Uterus (tissue), 4 donors: ENCODE measurements around the gene SNRNP70. TPM values are rescaled to one million over a fixed set of nuclear protein-coding genes. Genes with fewer than 3 reads are reported as not detected.

Source experiments
- DNase-seq, 2 donors: peaks; one replicate each; pipeline ENCODE4 v3.0.0-alpha.2; 2019 to 2020
- H3K27ac ChIP-seq, 2 donors: fragments of 200-600 bp; sonication (generic); 1 replicate in 1 of 2; 2 replicates in 1 of 2; pipeline ENCODE4 v1.5.1; 2016 to 2018
- H3K27me3 ChIP-seq, 2 donors: fragments of 200-600 bp; sonication (generic); one replicate each; pipeline ENCODE4 v1.5.1; 2018 to 2019; ENCODE audit warnings: control low read depth in 1 of 2
- H3K36me3 ChIP-seq, 2 donors: fragments of 200-600 bp; sonication (generic); one replicate each; pipeline ENCODE4 v1.5.1; 2019; ENCODE audit warnings: control low read depth in 1 of 2
- H3K4me1 ChIP-seq, 2 donors: fragments of 200-600 bp; sonication (generic); one replicate each; pipeline ENCODE4 v1.5.1; 2018 to 2019; ENCODE audit warnings: control low read depth in 1 of 2
- H3K4me3 ChIP-seq, 2 donors: fragments of 200-600 bp; sonication (generic); 1 replicate in 1 of 2; 2 replicates in 1 of 2; pipeline ENCODE4 v1.5.1; 2018 to 2019; ENCODE audit warnings: mild to moderate bottlenecking in 1 of 2
- H3K9me3 ChIP-seq, 2 donors: fragments of 200-600 bp; sonication (generic); one replicate each; pipeline ENCODE4 v1.5.1; 2019; ENCODE audit warnings: control low read depth in 1 of 2
- CTCF ChIP-seq, 4 experiments: fragments of 200-600 bp in 2 of 4; fragments of 450-650 bp in 2 of 4; sonication (generic) in 2 of 4; IDR thresholded peaks; one replicate each; pipeline ENCODE4 v1.5.1; 2016 to 2019; ENCODE audit warnings: antibody characterized with exemption in 4 of 4, mild to moderate bottlenecking in 2 of 4, moderate library complexity in 1 of 4
- POLR2A ChIP-seq, 2 donors: fragments of 450-650 bp; IDR thresholded peaks; one replicate each; pipeline ENCODE4 v1.6.1; 2016; ENCODE audit warnings: antibody characterized with exemption in 2 of 2, mild to moderate bottlenecking in 1 of 2, moderate library complexity in 1 of 2
- intact Hi-C: fragments of 100-400 bp; cut with DNase I; formaldehyde crosslinking; loops from one replicate; pipeline ENCODE4 v1.15.1; 2023; ENCODE audit warnings: low total_unique reads
- total RNA-seq, 4 donors: library from RNA; depleted of rRNA in 3 of 4; stranded (reverse); fragments of >200 nt in 3 of 4; gene quantifications; one replicate each; pipeline versions ENCODE4 v1.1.0 to v1.2.4, GENCODE V29; 2014 to 2023
- donor health status: DM: yes; HTN: yes; CAD: no.

SNRNP70 gene
- total RNA-seq, 4 donors from 2014 or later = 196 to 462 (median 289) TPM

- no peak overlapping the region for H3K4me3 ChIP-seq
- peaks cover 0 to 11% of the 10 kb centered on the region in 2 donors for H3K4me1 ChIP-seq
- no peaks in the 10 kb centered on the region for H3K9me3 ChIP-seq
- H3K36me3 ChIP-seq = no peaks in the 10 kb centered on the region
- peak in 1 of 2 donors; percentile 52 for DNase-seq
- H3K27me3 ChIP-seq = no peaks in the 10 kb centered on the region
- intact Hi-C loops = no loop called here
- H3K27ac ChIP-seq = peak overlapping the region in 1 of 2 donors; percentile 86
- TF ChIP-seq POLR2A (IDR thresholded peaks at IDR 0.05) (peak in 1 of 2 donors; percentile 10), CTCF (IDR thresholded peaks at IDR 0.05) (no peak)
Measured at GRCh38 chr19:49151267-49152118, 66.2 kb downstream of the SNRNP70 start.

- DNase-seq = no peak
- Histone ChIP-seq H3K27ac (peak overlapping the region in 1 of 2 donors; percentile 86), H3K36me3 (no peaks in the 10 kb centered on the region), H3K4me1 (peaks cover 0 to 11% of the 10 kb centered on the region in 2 donors), H3K9me3 (no peaks in the 10 kb centered on the region), H3K27me3 (no peaks in the 10 kb centered on the region), H3K4me3 (no peak overlapping the region)
- intact Hi-C loops = no loop called here
- TF ChIP-seq CTCF (IDR thresholded peaks at IDR 0.05) (no peak), POLR2A (IDR thresholded peaks at IDR 0.05) (no peak)
Measured at GRCh38 chr19:49152119-49152550, 66.9 kb downstream of the SNRNP70 start.

- intact Hi-C loops = no loop called here
- TF ChIP-seq POLR2A (IDR thresholded peaks at IDR 0.05) (no peak), CTCF (IDR thresholded peaks at IDR 0.05) (no peak)
Measured at GRCh38 chr19:49153167-49153809, 68.0 kb downstream of the SNRNP70 start.

GRCh38 chr19:49154279-49154678 lies 69.0 kb downstream of the SNRNP70 start:
- intact Hi-C loops = no loop called here
- Histone ChIP-seq H3K4me3 (no peak overlapping the region), H3K36me3 (no peaks in the 10 kb centered on the region)

More at GRCh38 chr19:49153167-49153809, 68.0 kb downstream of the SNRNP70 start:
- DNase-seq = no peak
- Histone ChIP-seq H3K27me3 (no peaks in the 10 kb centered on the region), H3K4me1 (peaks cover 0 to 9% of the 10 kb centered on the region in 2 donors), H3K36me3 (no peaks in the 10 kb centered on the region), H3K4me3 (no peak overlapping the region), H3K27ac (no peak overlapping the region), H3K9me3 (no peaks in the 10 kb centered on the region)

GRCh38 chr19:49155005-49155819 lies 70.0 kb downstream of the SNRNP70 start, which contains the start of gene HRC:
HRC (minus strand) TSS chr19:49155396; CDS start chr19:49155237, 159 bp downstream.
- H3K36me3 ChIP-seq = no peaks in the 10 kb centered on the region
- TF ChIP-seq CTCF (IDR thresholded peaks at IDR 0.05) (no peak), POLR2A (IDR thresholded peaks at IDR 0.05) (peak in 1 of 2 donors; percentile 21)
- intact Hi-C loops = no loop called here
- H3K4me1 ChIP-seq = no peaks in the 10 kb centered on the region
- peak within 1 kb of the TSS; percentile 57 to 59 for H3K27ac ChIP-seq
- no peak for DNase-seq
- H3K9me3 ChIP-seq = no peaks in the 10 kb centered on the region
- no peaks in the 10 kb centered on the region for H3K27me3 ChIP-seq
- no peak within 1 kb of the TSS for H3K4me3 ChIP-seq

More at GRCh38 chr19:49154279-49154678, 69.0 kb downstream of the SNRNP70 start:
- no peak for TF ChIP-seq POLR2A (IDR thresholded peaks at IDR 0.05)
- no peaks in the 10 kb centered on the region for H3K4me1 ChIP-seq
- DNase-seq = no peak
- H3K27ac ChIP-seq = no peak overlapping the region
- no peaks in the 10 kb centered on the region for H3K9me3 ChIP-seq
- H3K27me3 ChIP-seq = no peaks in the 10 kb centered on the region
